Naive thymus-derived CD8-positive, alpha-beta T cell (primary cell): ENCODE measurements around the gene ACTL8. TPM values are rescaled to one million over a fixed set of nuclear protein-coding genes. Genes with fewer than 3 reads are reported as not detected.

ENCODE experiments used
- ATAC-seq, 2 donors: fragments of 150-1000 bp; cut with Tn5 transposase in 1 of 2; sonication (Bioruptor Pico), chemical (Tn5 transposase) in 1 of 2; 1 replicate in 1 of 2; 2 replicates in 1 of 2; pipeline ENCODE4 v1.10.0; 2021; ENCODE audit warnings: mild to moderate bottlenecking in 2 of 2, moderate library complexity in 2 of 2
- POLR2A ChIA-PET: fragments of 350-600 bp; sonication (Branson Sonifier 250); formaldehyde crosslinking; loops from one replicate; lab custom pipeline; 2021; ENCODE audit warnings: antibody characterized with exemption; lab: Charles Lee
- DNase-seq, 10 donors: peaks; one replicate each; pipeline versions ENCODE4 v3.0.0 to v3.0.0-alpha.2; 2020 to 2022
- H3K27ac Mint-ChIP-seq, 10 donors: one replicate each; pipeline ENCODE4 v1.8.0; 2020 to 2022; ENCODE audit warnings: mild to moderate bottlenecking in 10 of 10, mixed read lengths in 10 of 10, moderate library complexity in 4 of 10, inconsistent platforms in 1 of 10
- H3K27me3 Mint-ChIP-seq, 5 donors: one replicate each; pipeline ENCODE4 v1.8.0; 2021 to 2022; ENCODE audit warnings: mixed read lengths in 5 of 5
- H3K36me3 Mint-ChIP-seq, 3 donors: one replicate each; pipeline ENCODE4 v1.8.0; 2020 to 2022; ENCODE audit warnings: mixed read lengths in 3 of 3, mild to moderate bottlenecking in 2 of 3, inconsistent platforms in 1 of 3
- H3K4me1 Mint-ChIP-seq, 4 donors: one replicate each; pipeline ENCODE4 v1.8.0; 2021 to 2022; ENCODE audit warnings: mixed read lengths in 4 of 4
- H3K4me3 Mint-ChIP-seq, 10 donors: one replicate each; pipeline ENCODE4 v1.8.0; 2020 to 2022; ENCODE audit warnings: mild to moderate bottlenecking in 10 of 10, mixed read lengths in 10 of 10, moderate library complexity in 6 of 10, inconsistent platforms in 1 of 10
- H3K9me3 Mint-ChIP-seq, 9 donors: one replicate each; pipeline ENCODE4 v1.8.0; 2020 to 2022; ENCODE audit warnings: mixed read lengths in 9 of 9, mild to moderate bottlenecking in 3 of 9, inconsistent platforms in 1 of 9, moderate library complexity in 1 of 9
- polyA plus RNA-seq, 3 donors: library from polyadenylated mRNA; unstranded; fragments of 300-500 nt; fragmentation: Illumina TruSeq; gene quantifications; one replicate each; pipeline ENCODE4 v1.2.3, GENCODE V29; 2021
- total RNA-seq, 8 experiments: library from RNA in 2 of 8; stranded (reverse) in 2 of 8; gene quantifications; one replicate each; pipeline ENCODE4 v1.2.3 and lab custom pipeline; 2021 to 2026

Gene ACTL8, protein sequence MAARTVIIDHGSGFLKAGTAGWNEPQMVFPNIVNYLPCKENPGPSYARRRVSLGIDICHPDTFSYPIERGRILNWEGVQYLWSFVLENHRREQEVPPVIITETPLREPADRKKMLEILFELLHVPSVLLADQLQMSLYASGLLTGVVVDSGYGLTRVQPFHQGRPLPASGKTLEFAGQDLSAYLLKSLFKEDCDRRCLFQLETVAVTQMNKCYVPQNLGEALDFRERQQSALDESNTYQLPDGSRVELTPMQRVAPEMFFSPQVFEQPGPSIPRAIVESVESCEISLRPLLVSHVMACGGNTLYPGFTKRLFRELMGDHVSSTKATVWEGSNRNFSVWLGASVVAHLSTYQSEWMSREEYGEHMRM
- not detected for total RNA-seq
- polyA plus RNA-seq = not detected
- 0 reads per million in 6 experiments for total RNA-seq (lab: John Stamatoyannopoulos, UW)

DNA sequence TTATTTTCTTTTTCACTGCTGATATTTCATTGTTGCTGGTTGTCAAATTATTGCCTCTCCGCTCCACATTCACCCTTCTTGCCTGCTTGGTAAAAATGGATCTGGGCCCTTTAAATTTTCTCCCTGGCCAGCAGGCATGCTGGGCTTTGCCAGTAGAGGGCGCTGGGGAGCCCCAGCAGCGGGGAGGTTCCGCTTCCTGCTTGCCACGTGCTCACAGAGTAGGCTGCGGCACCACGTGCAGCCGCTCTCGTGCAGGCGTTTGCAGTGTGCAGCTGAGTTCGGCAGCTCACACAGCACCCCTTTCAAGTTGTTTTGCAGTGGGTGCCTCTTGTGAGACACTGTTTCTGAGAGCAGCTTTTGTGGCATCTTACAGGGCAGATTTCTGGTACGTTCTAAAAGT is at the start of gene ACTL8:
ACTL8 (plus strand) TSS at position 214 of the 400 bp plus-strand sequence. CDS start 67,676 bp downstream, outside the sequence.
- Mint-ChIP-seq H3K9me3 (peaks cover 18 to 77% (median 40%) of the 10 kb centered on the region in 9 donors), H3K27me3 (peaks cover 0 to 11% (median 3%) of the 10 kb centered on the region in 5 donors), H3K4me1 (peaks cover 0 to 1% (median 0%) of the 10 kb centered on the region in 4 donors), H3K27ac (no peak within 1 kb of the TSS), H3K36me3 (peaks cover 2 to 53% (median 12%) of the 10 kb centered on the region in 3 donors), H3K4me3 (no peak within 1 kb of the TSS)
- ATAC-seq (no peak), DNase-seq (no peak)
- POLR2A ChIA-PET = no interaction called here

DNA sequence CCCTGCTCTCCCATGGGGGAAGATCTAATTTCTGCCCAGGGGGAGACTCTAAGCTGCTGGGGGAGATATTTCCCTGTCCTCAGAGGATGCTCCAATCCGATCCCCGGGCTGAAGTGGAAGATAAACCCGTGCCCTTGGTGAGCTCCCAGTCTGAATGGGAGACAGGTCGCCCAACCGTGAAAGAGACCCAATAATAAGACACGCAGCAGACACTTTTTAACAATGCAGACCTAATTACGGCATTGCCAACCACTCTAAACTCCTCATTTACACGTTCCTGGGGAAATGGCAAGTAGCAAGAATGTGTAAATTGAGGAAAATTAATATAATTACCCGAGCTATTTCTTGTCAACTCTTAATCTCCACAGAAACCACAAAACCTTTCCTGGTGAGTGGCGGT is 48.7 kb upstream of the ACTL8 start:
- Mint-ChIP-seq H3K4me1 (no peaks in the 10 kb centered on the region), H3K4me3 (no peak overlapping the region), H3K27me3 (peaks cover 0 to 13% (median 0%) of the 10 kb centered on the region in 5 donors), H3K36me3 (no peaks in the 10 kb centered on the region), H3K27ac (no peak overlapping the region), H3K9me3 (peaks cover 0 to 7% (median 0%) of the 10 kb centered on the region in 9 donors)
- ATAC-seq (no peak), DNase-seq (no peak)
- POLR2A ChIA-PET = no interaction called here

DNA sequence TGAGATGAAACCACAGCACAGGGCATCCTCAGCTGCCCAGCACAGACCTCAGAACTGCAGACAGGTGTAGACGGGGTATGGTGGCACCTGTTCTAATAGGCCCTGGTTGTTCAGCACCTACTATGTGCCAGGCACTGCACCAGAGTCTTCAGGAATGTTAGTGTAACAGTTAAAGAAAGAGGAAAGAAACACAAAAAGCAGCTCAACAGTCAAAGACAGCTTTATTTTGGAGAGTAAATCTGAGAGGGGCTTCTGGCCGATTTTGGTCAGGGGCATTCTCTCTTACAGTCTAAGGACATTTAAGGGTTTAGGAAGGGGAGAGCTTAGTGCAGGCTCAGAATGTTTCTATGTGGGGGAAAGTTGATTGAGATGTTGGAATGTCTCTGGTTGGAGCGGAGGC is 45.2 kb upstream of the ACTL8 start:
- H3K27ac Mint-ChIP-seq = no peak overlapping the region
- no peaks in the 10 kb centered on the region for H3K36me3 Mint-ChIP-seq
- ATAC-seq (no peak), DNase-seq (no peak)
- no peak overlapping the region for H3K4me3 Mint-ChIP-seq
- H3K27me3 Mint-ChIP-seq = peaks cover 0 to 13% (median 0%) of the 10 kb centered on the region in 5 donors
- H3K4me1 Mint-ChIP-seq = no peaks in the 10 kb centered on the region
- POLR2A ChIA-PET = no interaction called here
- H3K9me3 Mint-ChIP-seq = peaks cover 0 to 17% (median 0%) of the 10 kb centered on the region in 9 donors

DNA sequence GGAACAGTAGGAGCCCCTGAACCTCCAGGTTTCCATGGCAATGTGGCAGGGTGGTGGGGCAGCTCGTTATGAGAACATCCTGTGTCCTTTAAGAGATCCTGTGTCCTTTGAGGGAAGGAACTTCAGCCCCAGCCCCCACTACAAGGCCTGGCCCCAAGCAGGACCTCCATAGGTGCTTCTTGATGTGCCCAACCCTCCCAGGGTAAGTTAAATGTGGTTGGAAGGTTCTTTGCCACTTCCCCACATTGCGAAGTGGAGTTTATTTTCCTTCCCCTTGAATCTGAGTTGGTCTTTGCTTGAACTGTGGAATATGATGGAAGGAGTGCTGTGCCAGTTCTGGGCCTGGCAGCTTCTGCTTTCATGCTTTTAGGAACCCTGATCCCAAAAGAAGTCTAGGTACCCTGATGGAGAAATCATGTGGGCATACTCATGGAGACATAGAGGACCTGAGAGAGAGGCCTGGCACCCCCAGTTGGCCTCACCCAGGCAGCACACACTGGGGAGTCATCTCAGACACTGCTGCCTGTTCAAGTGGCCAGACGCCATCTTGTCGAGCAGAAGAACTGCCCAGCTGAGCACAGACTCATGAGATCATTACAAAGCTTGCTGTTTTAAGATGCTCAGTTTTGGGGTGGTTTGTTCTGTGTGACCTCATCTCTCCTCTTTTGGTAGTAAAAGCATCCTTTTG is 44.1 kb upstream of the ACTL8 start:
- DNase-seq = no peak
- ATAC-seq = no peak
- POLR2A ChIA-PET = no interaction called here
- H3K27ac Mint-ChIP-seq = no peak overlapping the region
- H3K4me3 Mint-ChIP-seq = no peak overlapping the region
- peaks cover 0 to 17% (median 0%) of the 10 kb centered on the region in 9 donors for H3K9me3 Mint-ChIP-seq
- H3K27me3 Mint-ChIP-seq = peaks cover 0 to 16% (median 0%) of the 10 kb centered on the region in 5 donors
- H3K4me1 Mint-ChIP-seq = no peaks in the 10 kb centered on the region
- H3K36me3 Mint-ChIP-seq = no peaks in the 10 kb centered on the region

DNA sequence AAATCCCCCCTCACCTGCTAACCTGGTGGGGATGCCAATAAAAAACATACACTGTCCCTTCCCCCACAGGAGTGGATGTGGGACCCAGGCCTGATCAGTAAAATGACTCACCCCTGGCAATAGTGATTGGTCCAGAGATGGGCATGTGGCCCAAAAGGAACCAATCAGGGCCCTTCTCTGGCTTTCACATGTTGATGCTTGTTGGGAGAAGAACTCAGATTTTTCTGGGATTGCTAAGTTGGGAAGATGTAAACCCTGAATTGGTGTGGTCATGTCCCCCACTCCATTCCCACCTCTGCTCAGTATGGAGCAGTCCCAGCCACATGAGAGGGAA is 43.6 kb upstream of the ACTL8 start:
- H3K9me3 Mint-ChIP-seq = peaks cover 0 to 17% (median 0%) of the 10 kb centered on the region in 9 donors
- DNase-seq (no peak), ATAC-seq (no peak)
- H3K27ac Mint-ChIP-seq = no peak overlapping the region
- H3K4me1 Mint-ChIP-seq = no peaks in the 10 kb centered on the region
- POLR2A ChIA-PET = no interaction called here
- peaks cover 0 to 16% (median 0%) of the 10 kb centered on the region in 5 donors for H3K27me3 Mint-ChIP-seq
- no peak overlapping the region for H3K4me3 Mint-ChIP-seq
- no peaks in the 10 kb centered on the region for H3K36me3 Mint-ChIP-seq

DNA sequence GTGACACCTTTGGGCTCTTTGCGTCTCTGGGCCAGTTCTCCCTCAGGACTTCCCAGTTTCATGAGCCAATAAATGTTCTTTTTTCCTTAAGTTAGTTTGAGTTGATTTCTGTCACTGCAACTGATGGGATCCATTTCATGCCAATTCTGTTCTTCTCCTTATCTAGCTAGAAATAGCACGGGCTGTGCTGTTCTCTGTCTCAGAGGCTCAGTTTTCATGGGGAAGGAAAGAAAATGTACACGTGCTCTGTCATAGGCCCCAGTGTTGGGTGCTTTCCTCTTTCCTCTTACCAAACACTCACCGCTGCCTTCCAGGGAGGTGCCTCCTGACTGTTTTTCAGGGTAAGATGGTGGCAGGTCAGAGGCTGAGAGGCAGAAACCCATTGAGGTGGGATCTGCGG is 43.2 kb upstream of the ACTL8 start:
- H3K4me1 Mint-ChIP-seq = no peaks in the 10 kb centered on the region

DNA sequence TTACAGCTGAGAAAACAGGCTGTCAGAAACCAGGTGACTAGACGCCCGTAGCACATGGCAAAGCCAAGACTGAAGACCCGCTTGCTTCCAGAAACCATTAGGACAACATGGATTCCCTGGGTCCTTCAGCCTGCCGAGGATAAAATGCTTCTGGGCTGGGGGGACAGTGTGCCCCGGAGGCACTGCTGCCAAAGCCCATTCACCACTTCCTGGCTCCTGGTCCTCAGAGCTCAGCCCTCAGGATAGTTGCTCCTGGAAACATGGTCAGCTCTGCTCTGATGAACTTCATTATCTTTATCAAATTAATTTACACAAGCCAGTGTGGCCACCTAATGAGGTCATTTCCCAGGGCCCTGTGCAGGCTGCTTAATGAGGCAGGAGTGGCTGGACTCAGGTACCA is 41.1 kb upstream of the ACTL8 start:
- Mint-ChIP-seq H3K36me3 (no peaks in the 10 kb centered on the region), H3K27ac (no peak overlapping the region), H3K27me3 (peaks cover 2 to 28% (median 14%) of the 10 kb centered on the region in 5 donors), H3K9me3 (peaks cover 0 to 17% (median 0%) of the 10 kb centered on the region in 9 donors), H3K4me3 (no peak overlapping the region), H3K4me1 (no peaks in the 10 kb centered on the region)
- POLR2A ChIA-PET = no interaction called here
- ATAC-seq (no peak), DNase-seq (no peak)

More for the DNA sequence above, 43.2 kb upstream of the ACTL8 start:
- no peaks in the 10 kb centered on the region for H3K36me3 Mint-ChIP-seq
- H3K9me3 Mint-ChIP-seq = peaks cover 0 to 17% (median 0%) of the 10 kb centered on the region in 9 donors
- DNase-seq (no peak), ATAC-seq (no peak)
- H3K27me3 Mint-ChIP-seq = peaks cover 0 to 16% (median 4%) of the 10 kb centered on the region in 5 donors
- POLR2A ChIA-PET = no interaction called here
- no peak overlapping the region for H3K27ac Mint-ChIP-seq
- no peak overlapping the region for H3K4me3 Mint-ChIP-seq

DNA sequence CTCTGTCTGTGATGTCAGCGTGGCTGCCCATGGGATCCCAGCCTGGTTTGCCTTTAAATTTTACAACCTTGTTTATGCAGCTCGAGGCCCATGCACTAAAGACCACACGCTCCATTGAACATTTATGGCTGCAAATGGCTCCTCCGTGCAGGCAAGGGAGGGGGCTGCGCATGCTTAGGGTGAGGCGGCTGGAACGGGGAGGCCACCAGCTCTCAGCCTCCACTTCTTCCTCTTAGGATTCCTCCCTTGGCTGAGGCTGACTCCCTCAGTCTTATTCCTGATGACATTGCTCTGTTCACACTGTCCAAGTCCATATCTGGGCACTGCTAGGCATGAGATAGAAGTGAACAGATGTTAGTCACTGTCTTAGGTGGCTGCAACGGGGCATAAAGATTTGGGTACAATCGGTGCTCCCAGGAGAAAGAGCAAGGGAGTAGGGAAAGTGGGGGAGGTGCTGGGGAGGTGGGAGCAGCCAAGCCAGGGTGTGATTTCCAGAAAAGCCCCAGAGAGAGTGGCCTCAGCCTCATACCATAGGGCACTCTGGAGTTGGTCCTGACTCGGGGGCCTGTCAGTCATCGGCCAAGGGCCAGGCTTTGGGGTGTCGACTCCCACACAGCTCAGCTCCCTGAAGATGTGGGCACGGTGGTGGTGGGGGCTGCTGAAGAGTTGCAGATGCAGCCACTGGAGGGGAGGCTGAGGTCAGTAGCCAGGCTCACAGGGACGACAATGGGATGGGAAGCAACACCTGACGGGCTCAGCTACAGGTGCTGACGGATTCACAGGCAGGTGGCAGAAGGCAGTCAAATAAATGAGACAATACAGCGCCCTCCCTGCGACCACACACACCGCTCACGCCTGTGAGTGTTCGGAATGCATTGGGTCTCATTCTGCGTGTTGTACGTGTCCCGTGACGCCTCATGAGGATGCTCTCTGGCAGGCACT is 37.3 kb upstream of the ACTL8 start:
- DNase-seq (no peak), ATAC-seq (no peak)
- Mint-ChIP-seq H3K4me1 (peaks cover 0 to 2% (median 0%) of the 10 kb centered on the region in 4 donors), H3K27ac (no peak overlapping the region), H3K27me3 (peaks cover 2 to 26% (median 12%) of the 10 kb centered on the region in 5 donors), H3K36me3 (no peaks in the 10 kb centered on the region), H3K9me3 (no peaks in the 10 kb centered on the region), H3K4me3 (no peak overlapping the region)
- POLR2A ChIA-PET = no interaction called here

DNA sequence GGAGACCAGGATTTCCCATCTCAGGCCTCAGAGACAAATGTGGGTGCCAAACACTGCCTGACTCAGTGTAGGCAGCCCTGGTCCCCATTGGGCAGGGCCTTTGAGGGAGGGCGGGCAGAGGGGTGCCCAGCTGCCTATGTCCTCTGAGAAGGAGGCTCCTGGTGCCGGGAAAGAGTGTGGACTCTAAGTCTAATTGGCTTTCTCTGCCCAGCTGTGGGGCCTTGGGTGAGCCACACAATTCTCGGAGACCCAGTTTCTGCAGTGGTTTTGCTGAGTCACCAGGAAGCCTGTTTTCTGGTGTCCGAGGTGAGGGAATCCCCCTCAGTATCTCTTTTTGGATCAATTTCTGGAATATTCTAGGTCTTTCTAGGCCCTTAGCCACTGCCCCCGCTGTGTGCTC is 35.3 kb upstream of the ACTL8 start:
- Mint-ChIP-seq H3K4me1 (peaks cover 0 to 2% (median 0%) of the 10 kb centered on the region in 4 donors), H3K36me3 (no peaks in the 10 kb centered on the region), H3K27me3 (peaks cover 2 to 26% (median 12%) of the 10 kb centered on the region in 5 donors), H3K4me3 (no peak overlapping the region), H3K27ac (no peak overlapping the region), H3K9me3 (no peaks in the 10 kb centered on the region)
- no peak for DNase-seq
- POLR2A ChIA-PET = no interaction called here
- no peak for ATAC-seq

DNA sequence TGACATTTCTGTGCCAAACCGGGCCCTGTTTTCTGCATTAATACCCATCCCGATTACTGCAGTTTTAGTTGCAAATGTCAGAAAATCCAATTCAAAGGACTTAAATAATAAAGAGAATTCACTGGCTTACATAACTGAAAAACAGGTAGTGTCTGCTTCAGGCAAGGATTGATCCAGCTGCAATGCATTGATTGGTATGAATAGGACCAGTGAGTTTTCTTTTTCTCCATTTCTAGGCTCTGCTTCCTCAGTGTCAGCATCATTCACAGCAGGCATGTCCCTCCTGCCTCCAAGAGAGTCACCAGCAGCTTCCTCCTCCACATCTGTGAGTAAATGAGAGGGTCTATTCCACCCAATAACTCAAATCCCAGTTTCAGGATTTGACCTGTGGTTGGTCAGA is 33.7 kb upstream of the ACTL8 start:
- H3K27me3 Mint-ChIP-seq = peaks cover 2 to 26% (median 5%) of the 10 kb centered on the region in 5 donors

DNA sequence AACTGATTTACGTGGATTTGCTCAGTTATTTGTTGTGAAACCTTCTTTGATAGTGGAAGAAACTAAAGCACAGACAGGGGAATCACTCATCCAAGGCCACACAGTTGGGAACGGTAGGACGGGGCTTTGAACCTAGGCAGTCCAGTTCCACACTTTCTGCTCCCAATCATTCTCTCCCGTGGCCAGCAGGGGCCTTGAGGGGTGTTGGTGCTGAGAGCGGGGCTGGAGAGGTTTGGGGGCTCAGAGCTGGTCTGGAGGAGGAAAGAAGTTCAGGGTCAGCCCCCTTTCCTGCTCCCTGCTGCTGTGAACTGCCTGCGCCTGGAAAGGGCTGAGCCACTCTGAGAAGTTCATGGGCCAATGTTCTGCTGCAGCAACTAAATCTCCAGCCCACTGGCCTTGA is 31.4 kb upstream of the ACTL8 start:
- ATAC-seq (no peak), DNase-seq (no peak)
- Mint-ChIP-seq H3K9me3 (peaks cover 0 to 6% (median 0%) of the 10 kb centered on the region in 9 donors), H3K36me3 (no peaks in the 10 kb centered on the region), H3K27ac (peak overlapping the region in 1 of 10 donors; percentile 59), H3K27me3 (peaks cover 0 to 10% (median 3%) of the 10 kb centered on the region in 5 donors), H3K4me3 (no peak overlapping the region), H3K4me1 (peaks cover 0 to 2% (median 0%) of the 10 kb centered on the region in 4 donors)
- POLR2A ChIA-PET = no interaction called here

More for the DNA sequence above, 33.7 kb upstream of the ACTL8 start:
- ATAC-seq (no peak), DNase-seq (no peak)
- no peak overlapping the region for H3K4me3 Mint-ChIP-seq
- no peaks in the 10 kb centered on the region for H3K9me3 Mint-ChIP-seq
- no peak overlapping the region for H3K27ac Mint-ChIP-seq
- POLR2A ChIA-PET = no interaction called here
- peaks cover 0 to 2% (median 0%) of the 10 kb centered on the region in 4 donors for H3K4me1 Mint-ChIP-seq
- H3K36me3 Mint-ChIP-seq = no peaks in the 10 kb centered on the region

DNA sequence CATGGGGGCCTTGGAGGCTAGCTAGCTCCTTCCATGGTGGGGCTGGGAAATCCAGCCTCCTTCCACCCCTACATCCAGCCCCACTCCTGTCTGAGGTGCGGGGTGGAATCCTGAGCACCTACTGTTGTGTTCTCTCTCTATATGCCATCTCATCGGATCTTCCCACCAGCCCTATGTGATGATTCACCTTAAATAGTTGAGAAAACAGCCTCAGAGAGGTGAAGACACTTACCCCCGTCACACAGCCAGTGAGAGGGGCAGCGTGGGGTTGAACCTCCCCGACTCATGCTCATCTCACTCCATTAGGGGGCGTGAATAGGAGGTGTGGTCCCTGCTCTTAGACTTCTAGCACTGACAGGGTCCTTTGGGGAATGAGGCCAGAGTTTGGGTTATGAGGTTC is 31.0 kb upstream of the ACTL8 start:
- H3K9me3 Mint-ChIP-seq = peaks cover 0 to 9% (median 0%) of the 10 kb centered on the region in 9 donors
- peaks cover 0 to 13% (median 2%) of the 10 kb centered on the region in 5 donors for H3K27me3 Mint-ChIP-seq
- ATAC-seq (no peak), DNase-seq (no peak)
- H3K27ac Mint-ChIP-seq = peak overlapping the region in 1 of 10 donors; percentile 35
- H3K4me1 Mint-ChIP-seq = peaks cover 0 to 1% (median 0%) of the 10 kb centered on the region in 4 donors
- no peaks in the 10 kb centered on the region for H3K36me3 Mint-ChIP-seq
- POLR2A ChIA-PET = no interaction called here
- H3K4me3 Mint-ChIP-seq = no peak overlapping the region
